ENCODE results near the gene MYO16.

DNA sequence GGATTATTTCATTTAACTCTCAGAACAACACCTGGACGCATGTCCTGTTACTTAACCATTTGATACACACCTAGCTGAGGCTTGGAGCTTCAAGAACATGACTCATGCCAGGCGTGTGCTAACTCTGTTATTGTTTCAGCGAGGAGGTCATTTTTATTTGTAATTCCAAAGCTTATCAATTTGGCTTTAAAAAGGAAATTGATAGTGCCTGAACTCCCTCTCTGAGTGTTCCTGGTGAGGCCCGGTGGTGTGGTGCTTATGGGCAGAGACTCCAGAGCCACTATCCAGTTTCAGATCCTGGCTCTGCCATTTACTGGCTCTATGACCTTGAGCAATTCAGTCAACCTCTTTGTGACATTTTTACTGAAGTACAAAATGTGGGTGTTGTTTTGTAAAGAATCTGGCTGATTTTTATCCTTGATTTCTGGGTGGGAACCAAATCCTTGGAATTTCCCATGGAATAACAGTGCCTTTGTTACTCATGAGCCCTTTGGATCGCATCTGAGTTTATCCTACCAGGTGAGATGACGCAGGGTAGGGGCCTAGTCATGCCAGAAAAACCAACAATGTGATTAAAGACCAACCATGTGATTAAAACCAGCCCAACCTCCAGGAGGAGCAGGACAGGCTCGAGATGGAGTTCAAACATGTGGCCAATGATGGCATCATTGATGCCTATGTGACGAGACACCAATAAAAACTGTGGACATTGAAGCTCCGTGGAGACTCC is 198.8 kb downstream of the MYO16 start:
- no peak for TF ChIP-seq TAF1 (IDR thresholded peaks at IDR 0.05; ENCODE audit: low read depth, low read length)
- TF ChIP-seq POLR2A (IDR thresholded peaks at IDR 0.05; ENCODE audit: low read depth, low read length), result no peak

All from GM12891 (cell line).